Gastrocnemius medialis (tissue), 4 donors: ENCODE results near the gene AP5S1. TPM values are rescaled to one million over a fixed set of nuclear protein-coding genes. Genes with fewer than 3 reads are reported as not detected.

Experiments used
- ATAC-seq, 2 donors: fragments of 150-250 bp; one replicate each; pipeline ENCODE4 v1.9.1; 2016
- DNase-seq, 2 donors: peaks; one replicate each; pipeline ENCODE4 v3.0.0-alpha.2; 2019
- H3K27ac ChIP-seq, 4 donors: fragments of 200-600 bp; sonication (generic); 1 replicate in 1 of 4; 2 replicates in 3 of 4; pipeline ENCODE4 v1.5.1; 2016 to 2018; ENCODE audit warnings: mild to moderate bottlenecking in 2 of 4, moderate library complexity in 1 of 4
- H3K27me3 ChIP-seq, 3 donors: fragments of 200-600 bp; sonication (generic) in 2 of 3; 1 replicate in 1 of 3; 2 replicates in 2 of 3; pipeline versions ENCODE4 v1.5.1 to v1.6.0; 2016 to 2019; ENCODE audit warnings: mild to moderate bottlenecking in 1 of 3, moderate library complexity in 1 of 3
- H3K36me3 ChIP-seq, 2 donors: fragments of 200-600 bp; sonication (generic) in 1 of 2; one replicate each; pipeline ENCODE4 v1.5.1; 2017 to 2018
- H3K4me1 ChIP-seq, 2 donors: fragments of 200-600 bp; sonication (generic) in 1 of 2; one replicate each; pipeline ENCODE4 v1.5.1; 2016 to 2017; ENCODE audit warnings: mild to moderate bottlenecking in 2 of 2
- H3K4me3 ChIP-seq, 4 donors: fragments of 200-600 bp; sonication (generic) in 3 of 4; 1 replicate in 1 of 4; 2 replicates in 3 of 4; pipeline ENCODE4 v1.5.1; 2016 to 2019; ENCODE audit warnings: mild to moderate bottlenecking in 2 of 4
- H3K9me3 ChIP-seq, 3 donors: fragments of 200-600 bp; sonication (generic) in 2 of 3; 1 replicate in 1 of 3; 2 replicates in 2 of 3; pipeline ENCODE4 v1.5.1; 2016 to 2019
- CTCF ChIP-seq, 5 experiments: fragments of 450-650 bp in 3 of 5; fragments of 200-600 bp in 2 of 5; sonication (generic) in 2 of 5; IDR thresholded peaks in 4 of 5; conservative IDR thresholded peaks in 1 of 5; 1 replicate in 4 of 5; 2 replicates in 1 of 5; pipeline ENCODE4 v1.5.1; 2016 to 2019; ENCODE audit warnings: antibody characterized with exemption in 5 of 5, mild to moderate bottlenecking in 3 of 5, moderate library complexity in 3 of 5
- POLR2A ChIP-seq, 2 donors: fragments of 450-650 bp; IDR thresholded peaks; one replicate each; pipeline ENCODE4 v1.6.1; 2017; ENCODE audit warnings: antibody characterized with exemption in 2 of 2, mild to moderate bottlenecking in 2 of 2, moderate library complexity in 2 of 2
- in situ Hi-C, 4 donors: fragments of 200-750 bp; cut with MboI; loops; one replicate each; pipeline versions ENCODE4 v1.15.0 to v1.8.0; 2017; ENCODE audit warnings: low sequenced_read_pairs in 4 of 4
- intact Hi-C: fragments of 100-400 bp; cut with DNase I; formaldehyde crosslinking; loops from one replicate; pipeline ENCODE4 v1.15.1; 2023; ENCODE audit warnings: low total_unique reads
- total RNA-seq, 4 donors: library from RNA; depleted of rRNA; stranded (reverse); fragments of >200 nt; gene quantifications; one replicate each; pipeline versions ENCODE4 v1.1.0 to v1.2.3, GENCODE V29; 2016

Gene AP5S1
- total RNA-seq, 4 donors from 2014 or later = 11.6 to 20.9 (median 17.3) TPM

GRCh38 chr20:3876676-3877075 is 56.3 kb downstream of the AP5S1 start:
- peaks cover 0 to 23% of the 10 kb centered on the region in 2 donors for H3K36me3 ChIP-seq
- in situ Hi-C loops = loop anchor here in 1 of 4 donors (25.0 kb wide), 1 partner anchor 211 kb away; no protein-coding TSS in a partner anchor
- ATAC-seq = no peak
- no peak overlapping the region for H3K27ac ChIP-seq
- H3K27me3 ChIP-seq = no peaks in the 10 kb centered on the region
- no peak overlapping the region for H3K4me3 ChIP-seq
- H3K9me3 ChIP-seq = no peaks in the 10 kb centered on the region
- peaks cover 5 to 16% of the 10 kb centered on the region in 2 donors for H3K4me1 ChIP-seq
- intact Hi-C loops = no loop called here
- no peak for DNase-seq
- no peak for TF ChIP-seq CTCF (IDR thresholded peaks at IDR 0.05 in 4 of 5, conservative IDR thresholded peaks at IDR 0.05 in 1 of 5)
- TF ChIP-seq POLR2A (IDR thresholded peaks at IDR 0.05) = no peak

Other genes with a start within 250 kb of the AP5S1 start
- gene GFRA4, start 157.1 kb upstream of the AP5S1 start, total RNA-seq = not detected
- 1 to 10 TPM; 2.6 to 6.4 (median 3.1) TPM for gene ADAM33, start 138.5 kb upstream of the AP5S1 start, total RNA-seq
- gene SIGLEC1, start 107.9 kb upstream of the AP5S1 start, total RNA-seq = 1 to 10 TPM in 3 of 4 donors, under 1 TPM in 1; 0.61 to 3.0 (median 2.6) TPM
- gene HSPA12B, start 87.9 kb upstream of the AP5S1 start, total RNA-seq = 1 to 10 TPM; 3.7 to 8.5 (median 5.8) TPM
- 10 to 100 TPM in 2 of 4 donors, 1 to 10 TPM in 2; 5.9 to 16.4 (median 9.6) TPM for gene ADISSP, start 52.8 kb upstream of the AP5S1 start, total RNA-seq
- gene SPEF1, start 39.1 kb upstream of the AP5S1 start, total RNA-seq = not detected
- 100 to 1,000 TPM in 3 of 4 donors, 10 to 100 TPM in 1; 67.5 to 186 (median 143) TPM for gene CENPB, start 33.8 kb upstream of the AP5S1 start, total RNA-seq
- 10 to 100 TPM in 2 of 4 donors, 1 to 10 TPM in 2; 2.3 to 17.3 (median 10.1) TPM for gene CDC25B, start 24.2 kb upstream of the AP5S1 start, total RNA-seq
- gene MAVS, start 26.3 kb downstream of the AP5S1 start, total RNA-seq = 10 to 100 TPM; 37.9 to 64.5 (median 44.4) TPM
- 10 to 100 TPM; 18.2 to 25.8 (median 23.5) TPM for gene PANK2, start 68.8 kb downstream of the AP5S1 start, total RNA-seq
- gene RNF24, start 195.0 kb downstream of the AP5S1 start, total RNA-seq = 1 to 10 TPM; 1.3 to 3.1 (median 2.1) TPM